GM03348 (cell line): ENCODE data around the gene SLC2A4.
A peak's percentile ranks its signal among the peaks of the same experiment; 100 is the strongest.
"Not testable (repeated sequence)": the region's sequence is repeated elsewhere in the genome, so short reads cannot be mapped to it uniquely, and the experiment has no call there.

Source experiments
- DNase-seq: peaks from one replicate; pipeline ENCODE4 v3.0.0; 2012; ENCODE audit warnings: low spot score

The SLC2A4 gene

DNA sequence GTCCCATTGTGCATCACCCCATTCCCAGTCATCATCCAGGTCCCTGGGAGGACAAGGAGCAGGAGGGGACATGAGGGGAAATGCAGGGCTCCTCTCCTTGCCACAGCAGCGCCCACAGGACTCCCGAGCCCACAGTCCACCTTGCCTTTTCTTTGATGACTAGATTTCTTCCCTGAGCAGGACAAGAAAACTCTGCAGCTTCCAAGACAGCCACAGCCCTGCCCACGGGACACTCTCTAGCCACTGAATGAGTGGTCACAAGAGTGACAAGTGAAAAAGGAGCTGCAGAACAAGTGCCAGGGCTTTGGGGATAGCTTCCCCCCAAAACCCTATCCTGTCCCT is 42.9 kb downstream of the SLC2A4 start:
- DNase-seq, result no peak

DNA sequence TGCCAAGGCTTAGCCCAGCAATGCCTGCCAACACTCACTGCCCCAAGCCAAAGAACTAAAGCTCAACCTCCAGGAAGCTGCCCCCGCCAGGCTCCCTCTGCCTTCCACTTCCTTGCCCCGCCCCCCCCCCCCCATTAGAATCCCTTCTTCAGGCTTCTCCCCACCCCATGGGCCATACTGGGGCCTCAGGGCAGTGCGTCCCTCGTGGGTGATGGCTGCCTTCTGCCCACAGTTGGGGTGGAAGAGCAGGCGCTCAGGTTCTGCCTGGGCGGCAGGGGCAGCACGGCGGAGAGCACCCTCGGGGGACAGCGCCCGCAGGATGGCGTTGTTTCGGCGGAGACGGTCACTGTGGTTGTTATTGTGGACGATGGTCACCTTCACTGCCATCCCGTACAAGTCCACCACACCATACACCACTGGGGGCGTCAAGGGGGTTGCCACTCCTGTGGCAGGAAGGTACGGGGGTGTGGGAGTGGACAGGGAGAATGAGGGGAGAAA is 43.6 kb downstream of the SLC2A4 start:
- no peak for DNase-seq

GRCh38 chr17:7326186-7326585 is 44.7 kb downstream of the SLC2A4 start:
- no peak for DNase-seq

DNA sequence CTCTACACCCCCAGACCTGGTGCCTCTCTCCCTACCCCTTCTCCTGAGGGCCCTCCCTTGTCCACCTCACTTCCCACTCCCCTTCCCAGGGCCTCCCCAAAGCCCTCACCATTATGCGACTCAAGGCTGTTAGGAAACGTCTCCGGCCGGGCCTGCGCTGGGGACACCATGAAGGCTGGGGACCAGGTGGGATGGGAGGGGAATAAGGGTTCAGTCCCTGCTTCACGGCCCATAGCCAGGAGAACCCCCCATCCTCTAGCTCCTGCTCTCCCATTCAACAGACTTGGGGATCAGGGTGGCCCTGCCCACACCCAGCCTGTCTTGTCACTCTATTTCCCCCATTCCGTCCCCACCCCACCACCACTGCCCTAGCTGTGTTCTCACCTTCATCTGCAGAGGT is 45.5 kb downstream of the SLC2A4 start:
- DNase-seq, result no peak

- no peak for DNase-seq
Observed at GRCh38 chr17:7327501-7327900, 46.0 kb downstream of the SLC2A4 start.

DNA sequence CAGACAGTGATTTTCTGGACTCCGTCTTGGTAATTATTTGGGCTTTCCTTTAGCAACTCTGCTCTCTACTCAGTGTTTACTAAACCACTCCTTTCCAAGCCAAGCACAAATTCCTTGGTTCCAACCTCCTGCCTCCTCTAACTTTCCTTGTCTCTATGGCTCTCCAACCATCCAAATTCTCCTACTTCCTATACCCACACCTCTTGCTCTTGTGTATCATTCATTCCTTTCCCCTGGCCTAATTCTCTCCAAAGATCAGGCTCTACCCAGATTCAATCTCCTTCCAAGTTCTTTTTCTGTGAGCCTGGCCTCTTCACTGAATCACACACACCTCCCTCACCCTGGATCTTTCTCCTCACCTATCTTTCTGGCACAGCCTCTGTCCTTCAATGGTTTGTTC is 46.5 kb downstream of the SLC2A4 start:
- no peak for DNase-seq

GRCh38 chr17:7328840-7329373 is 47.4 kb downstream of the SLC2A4 start, which contains the start of gene NEURL4:
Gene NEURL4, minus strand, starts transcription at chr17:7329335. Its CDS starts 23 bp downstream, at chr17:7329312.
- DNase-seq, result no peak

- DNase-seq, result peak; percentile 99
Observed at GRCh38 chr17:7329374-7329996, 48.0 kb downstream of the SLC2A4 start.

DNA sequence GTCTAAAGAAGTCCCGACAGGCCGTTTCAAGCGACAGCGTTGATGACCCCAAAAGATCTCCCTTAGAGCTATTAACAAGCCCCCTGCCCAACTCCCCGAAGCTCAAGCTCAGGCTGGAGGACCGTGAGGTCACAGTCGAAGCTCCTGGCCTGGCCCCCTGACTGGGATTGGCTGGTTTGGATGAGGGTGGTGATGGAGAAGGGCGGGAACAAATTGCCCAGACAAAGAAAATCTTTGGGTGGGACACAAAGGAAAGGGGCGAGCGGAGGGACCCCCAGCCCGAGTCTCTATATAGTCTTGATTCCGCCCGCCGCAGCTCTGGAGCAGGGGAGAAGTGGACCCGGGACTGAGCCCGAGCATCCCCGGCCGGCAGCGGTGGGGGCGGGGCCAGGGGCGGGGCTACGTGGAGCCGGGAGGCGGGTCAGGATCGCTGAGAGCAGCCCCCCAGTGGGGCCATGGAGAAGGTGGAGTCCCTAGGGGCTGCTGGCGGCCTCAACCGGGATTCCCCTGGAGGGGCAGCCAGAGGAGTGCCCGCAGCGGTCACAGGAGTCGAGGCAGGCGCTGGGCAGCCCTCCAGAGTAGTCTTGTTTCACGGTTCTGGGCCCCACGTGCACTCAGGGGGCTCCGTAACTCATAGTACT is 48.6 kb downstream of the SLC2A4 start:
- peak; percentile 92 for DNase-seq

GRCh38 chr17:7330638-7331015 is 49.1 kb downstream of the SLC2A4 start:
- no peak for DNase-seq

GRCh38 chr17:7332111-7332510 is 50.6 kb downstream of the SLC2A4 start:
- DNase-seq, result no peak

DNA sequence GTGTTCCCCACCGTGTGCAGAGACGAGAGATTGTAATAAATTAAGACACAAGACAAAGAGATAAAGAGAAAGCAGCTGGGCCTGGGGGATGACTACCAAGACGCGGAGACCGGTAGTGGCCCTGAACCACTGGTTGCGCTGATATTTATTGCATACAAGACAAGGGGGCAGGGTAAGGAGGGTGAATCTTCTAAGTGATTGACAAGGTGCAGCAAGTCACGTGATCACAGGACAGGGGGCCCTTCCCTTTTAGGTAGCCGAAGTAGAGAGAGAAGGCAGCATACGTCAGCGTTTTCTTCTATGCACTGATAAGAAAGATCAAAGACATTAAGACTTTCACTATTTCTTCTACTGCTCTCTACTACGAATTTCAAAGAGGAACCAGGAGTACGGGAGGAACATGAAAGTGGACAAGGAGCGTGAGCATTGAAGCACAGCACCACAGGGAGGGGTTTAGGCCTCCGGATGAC is 51.1 kb downstream of the SLC2A4 start:
- not testable (repeated sequence) for DNase-seq

GRCh38 chr17:7334938-7335538 is 53.5 kb downstream of the SLC2A4 start:
- no peak for DNase-seq

- DNase-seq, result not testable (repeated sequence)
Observed at GRCh38 chr17:7335765-7336164, 54.2 kb downstream of the SLC2A4 start.

- no peak for DNase-seq
Observed at GRCh38 chr17:7336240-7337175, 55.0 kb downstream of the SLC2A4 start, which contains the start of gene ACAP1. Gene ACAP1, plus strand, starts transcription at chr17:7336529. Its CDS starts 206 bp downstream, at chr17:7336735.

GRCh38 chr17:7337600-7337999 is 56.1 kb downstream of the SLC2A4 start:
- DNase-seq, result not testable (repeated sequence)
